Bronchial smooth muscle cell (primary cell): Measurements from ENCODE around the gene CCDC9. TPM values are rescaled to one million over a fixed set of nuclear protein-coding genes. Genes with fewer than 3 reads are reported as not detected.

Source experiments
- total RNA-seq: library from RNA; depleted of rRNA; stranded (reverse); fragments of >200 nt; gene quantifications from 2 replicates; pipeline ENCODE4 v1.2.1, GENCODE V29; 2014

The CCDC9 gene
- total RNA-seq, result 6.0 and 6.4 TPM in 2 replicates

GRCh38 chr19:47255879-47256692 lies at the start of gene CCDC9:
CCDC9 (plus strand) TSS chr19:47256525; CDS start chr19:47258401, 1,876 bp downstream.

GRCh38 chr19:47230921-47231214 lies 25.5 kb upstream of the CCDC9 start, which contains the start of gene BBC3:
BBC3 (minus strand) TSS chr19:47231199; CDS start chr19:47228431, 2,768 bp downstream.

GRCh38 chr19:47274071-47274890 lies 18.0 kb downstream of the CCDC9 start, which contains the start of gene INAFM1:
INAFM1 (plus strand) TSS chr19:47274885; CDS start chr19:47274920, 35 bp downstream.

GRCh38 chr19:47309608-47310007 lies 53.3 kb downstream of the CCDC9 start, which contains the start of gene C5AR1:
C5AR1 (plus strand) TSS chr19:47309861; CDS start chr19:47309896, 35 bp downstream.

Other genes with a start within 250 kb of the CCDC9 start
- 0.26 and 0.47 TPM in 2 replicates for gene NPAS1, start 236.7 kb upstream of the CCDC9 start, total RNA-seq
- 8.2 and 25.1 TPM in 2 replicates for gene TMEM160, start 207.9 kb upstream of the CCDC9 start, total RNA-seq
- gene ZC3H4, start 142.7 kb upstream of the CCDC9 start, total RNA-seq, result 8.4 and 9.6 TPM in 2 replicates
- 100 and 120 TPM in 2 replicates for gene SAE1, start 125.7 kb upstream of the CCDC9 start, total RNA-seq
- gene BBC3, start 25.3 kb upstream of the CCDC9 start, total RNA-seq, result 17.5 and 18.4 TPM in 2 replicates
- 1.8 and 1.9 TPM in 2 replicates for gene INAFM1, start 18.4 kb downstream of the CCDC9 start, total RNA-seq
- 0.16 and 0.17 TPM in 2 replicates for gene C5AR1, start 53.3 kb downstream of the CCDC9 start, total RNA-seq
- 0.16 TPM in 1 of 2 replicates, not detected in the other for gene C5AR2, start 75.7 kb downstream of the CCDC9 start, total RNA-seq
- gene DHX34, start 92.8 kb downstream of the CCDC9 start, total RNA-seq, result 6.6 and 6.8 TPM in 2 replicates
- gene MEIS3, start 163.0 kb downstream of the CCDC9 start, total RNA-seq, result 21.4 and 47.4 TPM in 2 replicates
- gene SLC8A2, start 215.4 kb downstream of the CCDC9 start, total RNA-seq, result not detected in 2 replicates
- gene KPTN, start 227.7 kb downstream of the CCDC9 start, total RNA-seq, result 4.7 and 5.4 TPM in 2 replicates